ENCODE results near the gene IL10RA. TPM values are rescaled to one million over a fixed set of nuclear protein-coding genes. Genes with fewer than 3 reads are reported as not detected.

Gene IL10RA
- total and polyA plus RNA-seq, 4 donors, result 2.3 to 11.6 (median 9.2) TPM

- no peak overlapping the region for H3K27ac ChIP-seq (ENCODE audit: low read depth in 1 of 2, low read length in 2 of 2)
- DNase-seq (ENCODE audit: low spot score), result no peak
- no peak overlapping the region for H3K9ac ChIP-seq (ENCODE audit: low read depth in 1 of 2, low read length in 2 of 2)
- H3K36me3 ChIP-seq (ENCODE audit: control insufficient read depth in 4 of 4, insufficient read depth in 3 of 4, low read depth in 1 of 4, low read length in 3 of 4), result no peaks in the 10 kb centered on the region
- H3K9me3 ChIP-seq (ENCODE audit: control insufficient read depth in 4 of 4, low read length in 3 of 4), result no peaks in the 10 kb centered on the region
- TF ChIP-seq YY1 (IDR thresholded peaks at IDR 0.05), result no peak
- no peak for TF ChIP-seq REST (IDR thresholded peaks at IDR 0.05)
- no peak for TF ChIP-seq TAF1 (conservative IDR thresholded peaks at IDR 0.05)
- no peak for TF ChIP-seq NR2F2 (IDR thresholded peaks at IDR 0.05)
- TF ChIP-seq, protein P1, sequence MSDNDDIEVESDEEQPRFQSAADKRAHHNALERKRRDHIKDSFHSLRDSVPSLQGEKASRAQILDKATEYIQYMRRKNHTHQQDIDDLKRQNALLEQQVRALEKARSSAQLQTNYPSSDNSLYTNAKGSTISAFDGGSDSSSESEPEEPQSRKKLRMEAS (IDR thresholded peaks at IDR 0.05), result no peak
- TF ChIP-seq HNF4G (IDR thresholded peaks at IDR 0.05), result no peak
- TF ChIP-seq SP1 (IDR thresholded peaks at IDR 0.05), result no peak
- TF ChIP-seq, protein P2, sequence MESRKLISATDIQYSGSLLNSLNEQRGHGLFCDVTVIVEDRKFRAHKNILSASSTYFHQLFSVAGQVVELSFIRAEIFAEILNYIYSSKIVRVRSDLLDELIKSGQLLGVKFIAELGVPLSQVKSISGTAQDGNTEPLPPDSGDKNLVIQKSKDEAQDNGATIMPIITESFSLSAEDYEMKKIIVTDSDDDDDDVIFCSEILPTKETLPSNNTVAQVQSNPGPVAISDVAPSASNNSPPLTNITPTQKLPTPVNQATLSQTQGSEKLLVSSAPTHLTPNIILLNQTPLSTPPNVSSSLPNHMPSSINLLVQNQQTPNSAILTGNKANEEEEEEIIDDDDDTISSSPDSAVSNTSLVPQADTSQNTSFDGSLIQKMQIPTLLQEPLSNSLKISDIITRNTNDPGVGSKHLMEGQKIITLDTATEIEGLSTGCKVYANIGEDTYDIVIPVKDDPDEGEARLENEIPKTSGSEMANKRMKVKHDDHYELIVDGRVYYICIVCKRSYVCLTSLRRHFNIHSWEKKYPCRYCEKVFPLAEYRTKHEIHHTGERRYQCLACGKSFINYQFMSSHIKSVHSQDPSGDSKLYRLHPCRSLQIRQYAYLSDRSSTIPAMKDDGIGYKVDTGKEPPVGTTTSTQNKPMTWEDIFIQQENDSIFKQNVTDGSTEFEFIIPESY (IDR thresholded peaks at IDR 0.05), result no peak
- TF ChIP-seq EGR1 (IDR thresholded peaks at IDR 0.05; ENCODE audit: low read depth in 2 of 2), result no peak
- no peak for TF ChIP-seq GABPA (IDR thresholded peaks at IDR 0.05 in 1 of 2, conservative IDR thresholded peaks at IDR 0.05 in 1 of 2)
- no peak for TF ChIP-seq CTCF (IDR thresholded peaks at IDR 0.05; ENCODE audit: low read depth, low read length, missing input control)
- TF ChIP-seq RAD21 (IDR thresholded peaks at IDR 0.05), result no peak
- 72% methylated on average over 4 of the region's 4 CpGs for WGBS
- H3K27me3 ChIP-seq (ENCODE audit: control insufficient read depth in 4 of 4, insufficient read depth in 4 of 4, low read length in 3 of 4), result no peaks in the 10 kb centered on the region
- H3K4me1 ChIP-seq (ENCODE audit: control insufficient read depth in 4 of 4, insufficient read depth in 4 of 4, low read length in 3 of 4), result peaks cover 0 to 3% (median 0%) of the 10 kb centered on the region in 4 donors
- no peak overlapping the region for H3K4me3 ChIP-seq (ENCODE audit: low read depth in 1 of 3, low read length in 3 of 3)
Observed at GRCh38 chr11:117970400-117971024, 15.7 kb upstream of the IL10RA start.

DNA sequence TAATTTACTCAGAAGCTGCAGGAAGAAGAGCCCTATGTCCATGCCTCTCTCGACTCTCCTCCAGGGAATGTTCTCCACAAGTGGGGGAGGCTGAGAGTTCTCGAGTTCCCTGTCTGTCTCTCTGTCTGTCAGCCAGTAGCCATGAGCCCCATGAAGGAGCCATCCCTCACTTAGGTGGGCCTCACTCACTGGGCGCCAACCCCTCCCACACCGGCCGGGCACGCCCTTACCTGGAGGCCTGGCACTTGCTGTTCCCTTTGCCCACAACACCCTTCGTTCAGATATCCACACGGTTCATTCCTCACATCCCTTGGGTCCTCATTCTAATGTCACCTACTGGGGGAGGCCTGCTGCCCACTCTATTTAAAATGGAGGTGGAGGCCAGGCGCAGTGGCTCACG, 14.2 kb upstream of the IL10RA start:
- 87% methylated on average over 10 of the region's 10 CpGs for WGBS
- TF ChIP-seq, protein P2 (IDR thresholded peaks at IDR 0.05), result no peak
- TF ChIP-seq CTCF (IDR thresholded peaks at IDR 0.05; ENCODE audit: low read depth, low read length, missing input control), result no peak
- TF ChIP-seq TAF1 (conservative IDR thresholded peaks at IDR 0.05), result no peak
- TF ChIP-seq SP1 (IDR thresholded peaks at IDR 0.05), result no peak
- TF ChIP-seq HNF4A (conservative IDR thresholded peaks at IDR 0.05), result no peak
- TF ChIP-seq HNF4G (IDR thresholded peaks at IDR 0.05), result no peak
- no peak for TF ChIP-seq FOXA2 (IDR thresholded peaks at IDR 0.05)
- no peak overlapping the region for H3K4me3 ChIP-seq (ENCODE audit: low read depth in 1 of 3, low read length in 3 of 3)
- no peaks in the 10 kb centered on the region for H3K9me3 ChIP-seq (ENCODE audit: control insufficient read depth in 4 of 4, low read length in 3 of 4)
- no peaks in the 10 kb centered on the region for H3K36me3 ChIP-seq (ENCODE audit: control insufficient read depth in 4 of 4, insufficient read depth in 3 of 4, low read depth in 1 of 4, low read length in 3 of 4)
- no peaks in the 10 kb centered on the region for H3K27me3 ChIP-seq (ENCODE audit: control insufficient read depth in 4 of 4, insufficient read depth in 4 of 4, low read length in 3 of 4)
- no peak overlapping the region for H3K27ac ChIP-seq (ENCODE audit: low read depth in 1 of 2, low read length in 2 of 2)
- H3K9ac ChIP-seq (ENCODE audit: low read depth in 1 of 2, low read length in 2 of 2), result no peak overlapping the region
- no peak for DNase-seq (ENCODE audit: low spot score)
- H3K4me1 ChIP-seq (ENCODE audit: control insufficient read depth in 4 of 4, insufficient read depth in 4 of 4, low read length in 3 of 4), result peaks cover 0 to 3% (median 0%) of the 10 kb centered on the region in 4 donors

Data from liver (tissue), 9 donors.